ENCODE measurements around the gene TRAPPC13.
A peak's percentile ranks its signal among the peaks of the same experiment; 100 is the strongest.

Gene TRAPPC13

GRCh38 chr5:65640240-65640639, 15.4 kb downstream of the TRAPPC13 start:
- no peak for DNase-seq
- no peak for TF ChIP-seq CTCF (IDR thresholded peaks at IDR 0.05)
- H3K27me3 Mint-ChIP-seq (ENCODE audit: low read depth, poor library complexity): no peaks in the 10 kb centered on the region
- H3K27ac Mint-ChIP-seq: no peak overlapping the region
- H3K36me3 Mint-ChIP-seq (ENCODE audit: low read depth): peaks cover 39% of the 10 kb centered on the region
- H3K4me1 Mint-ChIP-seq: no peaks in the 10 kb centered on the region
- no peaks in the 10 kb centered on the region for H3K9me3 Mint-ChIP-seq
- no peak overlapping the region for H3K4me3 Mint-ChIP-seq

DNA sequence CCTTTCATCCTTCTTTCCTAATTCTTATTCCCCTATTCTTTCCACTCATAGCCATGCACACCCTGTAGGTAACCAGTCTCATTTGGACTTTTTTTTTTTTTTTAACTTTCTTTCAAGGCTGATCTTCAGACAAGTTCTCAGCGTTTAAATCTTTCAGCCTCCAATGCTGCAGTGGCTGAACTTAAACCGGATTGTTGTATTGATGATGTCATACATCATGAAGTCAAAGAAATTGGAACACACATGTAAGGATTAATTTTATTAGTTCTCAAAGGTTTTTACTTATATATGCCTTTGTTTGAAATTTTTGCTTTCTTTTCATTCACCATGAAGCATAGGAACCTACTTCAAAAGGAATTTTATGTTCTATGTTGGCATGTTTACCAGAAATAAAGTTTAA, 22.1 kb downstream of the TRAPPC13 start:
- H3K9me3 Mint-ChIP-seq: no peaks in the 10 kb centered on the region
- no peaks in the 10 kb centered on the region for H3K4me1 Mint-ChIP-seq
- no peaks in the 10 kb centered on the region for H3K27me3 Mint-ChIP-seq (ENCODE audit: low read depth, poor library complexity)
- DNase-seq: no peak
- no peak overlapping the region for H3K27ac Mint-ChIP-seq
- no peak for TF ChIP-seq CTCF (IDR thresholded peaks at IDR 0.05)
- H3K36me3 Mint-ChIP-seq (ENCODE audit: low read depth): peaks cover 13% of the 10 kb centered on the region
- no peak overlapping the region for H3K4me3 Mint-ChIP-seq

GRCh38 chr5:65647941-65648340, 23.1 kb downstream of the TRAPPC13 start:
- no peaks in the 10 kb centered on the region for H3K4me1 Mint-ChIP-seq
- no peak for TF ChIP-seq CTCF (IDR thresholded peaks at IDR 0.05)
- peak overlapping the region; percentile 13 for H3K27ac Mint-ChIP-seq
- H3K4me3 Mint-ChIP-seq: no peak overlapping the region
- no peaks in the 10 kb centered on the region for H3K27me3 Mint-ChIP-seq (ENCODE audit: low read depth, poor library complexity)
- no peaks in the 10 kb centered on the region for H3K9me3 Mint-ChIP-seq
- no peak for DNase-seq
- H3K36me3 Mint-ChIP-seq (ENCODE audit: low read depth): peaks cover 16% of the 10 kb centered on the region

GRCh38 chr5:65651144-65651543, 26.3 kb downstream of the TRAPPC13 start:
- no peaks in the 10 kb centered on the region for H3K4me1 Mint-ChIP-seq
- H3K4me3 Mint-ChIP-seq: no peak overlapping the region
- no peak for DNase-seq
- peaks cover 12% of the 10 kb centered on the region for H3K36me3 Mint-ChIP-seq (ENCODE audit: low read depth)
- no peaks in the 10 kb centered on the region for H3K9me3 Mint-ChIP-seq
- no peak for TF ChIP-seq CTCF (IDR thresholded peaks at IDR 0.05)
- H3K27ac Mint-ChIP-seq: no peak overlapping the region
- no peaks in the 10 kb centered on the region for H3K27me3 Mint-ChIP-seq (ENCODE audit: low read depth, poor library complexity)

DNA sequence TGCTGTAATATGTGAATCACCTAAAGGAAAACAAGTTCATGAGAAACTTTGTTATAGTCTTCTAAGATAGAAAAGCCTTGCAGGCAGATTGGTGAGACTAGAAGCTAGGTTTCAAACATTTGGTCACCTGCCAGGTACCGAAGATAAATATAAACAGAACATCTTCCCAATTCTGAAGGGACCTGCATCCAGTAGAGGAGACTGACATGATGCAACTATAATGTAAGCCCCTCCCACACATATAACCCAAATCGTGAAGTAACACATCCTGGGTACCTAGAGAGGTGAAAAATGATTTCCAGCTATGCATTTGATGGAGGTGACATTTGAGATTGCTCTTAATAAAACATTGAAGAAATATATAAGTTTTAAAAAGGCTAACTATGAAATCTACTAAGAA, 29.9 kb downstream of the TRAPPC13 start:
- H3K9me3 Mint-ChIP-seq: no peaks in the 10 kb centered on the region
- peaks cover 19% of the 10 kb centered on the region for H3K36me3 Mint-ChIP-seq (ENCODE audit: low read depth)
- H3K27me3 Mint-ChIP-seq (ENCODE audit: low read depth, poor library complexity): no peaks in the 10 kb centered on the region
- no peak overlapping the region for H3K4me3 Mint-ChIP-seq
- DNase-seq: no peak
- no peak for TF ChIP-seq CTCF (IDR thresholded peaks at IDR 0.05)
- H3K4me1 Mint-ChIP-seq: no peaks in the 10 kb centered on the region
- no peak overlapping the region for H3K27ac Mint-ChIP-seq

DNA sequence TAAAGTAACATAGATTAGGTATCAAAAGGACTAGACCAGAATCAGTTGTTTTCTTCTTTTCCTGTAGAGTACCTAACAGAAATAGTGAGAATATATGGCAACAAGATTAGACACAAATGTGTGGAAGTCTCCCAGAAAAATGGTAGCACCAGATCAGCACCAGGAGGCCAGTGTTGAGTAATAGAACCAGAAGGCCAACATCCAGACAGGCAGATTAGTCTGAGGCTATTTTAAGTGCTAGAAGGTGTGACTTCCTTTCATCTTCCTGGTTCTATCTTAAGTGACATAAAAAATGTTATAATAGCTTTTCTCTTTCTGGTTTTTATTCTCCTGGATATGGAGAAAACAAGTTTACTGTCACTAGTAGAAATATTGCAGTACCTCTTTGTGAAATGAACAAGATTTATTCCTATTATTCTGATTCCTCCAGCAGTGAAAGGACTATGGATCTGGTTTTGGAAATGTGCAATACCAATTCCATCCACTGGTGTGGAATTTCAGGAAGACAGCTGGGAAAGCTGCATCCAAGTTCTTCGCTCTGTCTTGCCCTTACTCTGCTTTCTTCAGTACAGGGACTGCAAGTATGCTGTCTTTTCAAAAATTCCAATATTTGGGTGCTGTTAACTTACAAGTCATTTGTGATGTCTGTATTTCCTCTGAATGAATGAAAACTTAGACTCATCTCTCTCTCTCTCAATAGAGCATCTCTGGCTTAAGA, 39.1 kb downstream of the TRAPPC13 start:
- Mint-ChIP-seq H3K27ac (no peak overlapping the region), H3K4me1 (no peaks in the 10 kb centered on the region), H3K9me3 (no peaks in the 10 kb centered on the region), H3K4me3 (no peak overlapping the region), H3K27me3 (ENCODE audit: low read depth, poor library complexity) (no peaks in the 10 kb centered on the region), H3K36me3 (ENCODE audit: low read depth) (peaks cover 9% of the 10 kb centered on the region)
- DNase-seq: no peak
- TF ChIP-seq CTCF (IDR thresholded peaks at IDR 0.05): peak; percentile 50
